GM12891 (cell line): ENCODE results near the gene PRAF2.

Source experiments
- POLR2A ChIP-seq: IDR thresholded peaks from 2 replicates; pipeline ENCODE4 v1.6.1; 2011; ENCODE audit warnings: low read depth, low read length, control low read depth
- POLR2AphosphoS5 ChIP-seq: IDR thresholded peaks from 2 replicates; pipeline ENCODE4 v1.6.1; 2011; ENCODE audit warnings: low read depth, low read length, control low read depth

GRCh38 chrX:49040376-49040955 lies 33.3 kb downstream of the PRAF2 start:
- no peak for TF ChIP-seq POLR2AphosphoS5
- TF ChIP-seq POLR2A = no peak
